ENCODE measurements around the gene KCTD4. TPM values are rescaled to one million over a fixed set of nuclear protein-coding genes. Genes with fewer than 3 reads are reported as not detected.
A peak's percentile ranks its signal among the peaks of the same experiment; 100 is the strongest.

The KCTD4 gene
- total RNA-seq, 2 experiments from 2014 or later: not detected

DNA sequence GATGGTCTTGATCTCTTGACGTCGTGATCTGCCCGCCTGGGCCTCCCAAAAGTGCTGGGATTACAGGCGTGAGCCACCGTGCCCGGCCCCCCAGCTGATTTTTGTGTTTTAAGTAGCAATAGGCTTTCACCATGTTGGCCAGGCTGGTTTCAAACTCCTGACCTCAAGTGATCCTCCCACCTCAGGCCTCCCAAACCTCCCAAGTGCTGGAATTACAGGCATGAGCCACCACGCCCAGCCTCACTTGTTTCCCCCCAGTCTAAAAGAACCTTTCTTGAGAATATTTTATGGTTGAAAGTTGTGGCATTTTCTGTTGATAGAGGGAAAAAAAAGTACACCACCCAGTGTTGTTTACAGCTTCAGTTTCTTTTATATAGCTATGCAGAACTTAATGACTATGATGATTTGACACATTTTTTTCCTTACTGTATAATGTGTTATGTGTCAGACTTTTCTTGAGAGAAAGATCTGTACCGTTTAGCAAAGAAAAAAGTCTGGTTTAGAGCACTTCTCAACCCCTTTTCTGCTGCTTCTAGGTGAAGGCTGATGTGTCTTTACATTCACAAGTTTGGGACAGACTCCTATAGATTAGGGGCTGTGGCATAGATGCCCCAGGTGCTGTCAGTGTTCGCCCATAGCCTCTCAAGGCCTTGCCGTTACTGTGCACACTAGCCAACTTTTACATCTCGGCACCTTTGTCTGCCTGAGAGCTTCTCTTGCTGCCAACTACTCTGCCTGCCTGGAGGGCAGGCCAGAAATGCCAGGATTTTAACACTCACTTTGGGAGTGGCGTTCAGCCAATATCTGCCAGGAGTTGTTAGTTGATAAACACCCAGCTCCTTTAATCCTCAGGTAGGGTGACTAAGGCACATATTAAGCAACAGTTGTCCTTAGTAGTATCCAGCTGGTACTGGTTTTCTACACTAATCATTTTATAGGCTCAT is 33.0 kb downstream of the KCTD4 start:
- POLR2A ChIA-PET: no interaction called here

DNA sequence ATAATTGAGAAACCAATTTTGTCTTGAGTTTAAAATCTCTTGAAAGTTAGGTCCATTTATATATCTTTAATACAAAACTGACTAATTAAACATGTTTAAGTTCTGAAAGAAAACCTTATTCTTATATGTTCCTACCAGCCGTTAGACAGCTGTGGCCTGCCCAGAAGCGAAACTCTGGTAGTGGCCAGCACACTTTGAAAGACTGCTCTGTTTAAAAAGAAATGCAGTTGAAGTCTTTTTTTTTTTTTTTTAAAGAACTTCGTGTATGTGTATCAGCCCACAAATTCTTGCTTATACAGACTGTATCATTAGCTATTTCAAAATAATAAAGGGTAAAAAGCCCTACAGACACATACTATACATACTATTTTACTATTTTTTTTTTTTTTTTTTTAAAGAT is 34.0 kb downstream of the KCTD4 start:
- peaks cover 21% of the 10 kb centered on the region for H3K36me3 Mint-ChIP-seq (ENCODE audit: low read depth)
- ChIA-PET CTCF (no interaction called here), POLR2A (no interaction called here)
- ATAC-seq: no peak
- TF ChIP-seq, protein P1, sequence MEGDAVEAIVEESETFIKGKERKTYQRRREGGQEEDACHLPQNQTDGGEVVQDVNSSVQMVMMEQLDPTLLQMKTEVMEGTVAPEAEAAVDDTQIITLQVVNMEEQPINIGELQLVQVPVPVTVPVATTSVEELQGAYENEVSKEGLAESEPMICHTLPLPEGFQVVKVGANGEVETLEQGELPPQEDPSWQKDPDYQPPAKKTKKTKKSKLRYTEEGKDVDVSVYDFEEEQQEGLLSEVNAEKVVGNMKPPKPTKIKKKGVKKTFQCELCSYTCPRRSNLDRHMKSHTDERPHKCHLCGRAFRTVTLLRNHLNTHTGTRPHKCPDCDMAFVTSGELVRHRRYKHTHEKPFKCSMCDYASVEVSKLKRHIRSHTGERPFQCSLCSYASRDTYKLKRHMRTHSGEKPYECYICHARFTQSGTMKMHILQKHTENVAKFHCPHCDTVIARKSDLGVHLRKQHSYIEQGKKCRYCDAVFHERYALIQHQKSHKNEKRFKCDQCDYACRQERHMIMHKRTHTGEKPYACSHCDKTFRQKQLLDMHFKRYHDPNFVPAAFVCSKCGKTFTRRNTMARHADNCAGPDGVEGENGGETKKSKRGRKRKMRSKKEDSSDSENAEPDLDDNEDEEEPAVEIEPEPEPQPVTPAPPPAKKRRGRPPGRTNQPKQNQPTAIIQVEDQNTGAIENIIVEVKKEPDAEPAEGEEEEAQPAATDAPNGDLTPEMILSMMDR (IDR thresholded peaks at IDR 0.05): no peak
- peaks cover 18% of the 10 kb centered on the region for H3K4me1 Mint-ChIP-seq (ENCODE audit: low read depth)
- no peaks in the 10 kb centered on the region for H3K9me3 Mint-ChIP-seq
- H3K27me3 Mint-ChIP-seq: no peaks in the 10 kb centered on the region
- no peak for DNase-seq
- intact Hi-C loops (cut with micrococcal nuclease): no loop called here
- H3K4me3 Mint-ChIP-seq: no peak overlapping the region
- H3K27ac Mint-ChIP-seq: no peak overlapping the region

More for the DNA sequence above, 33.0 kb downstream of the KCTD4 start:
- Mint-ChIP-seq H3K36me3 (ENCODE audit: low read depth) (peaks cover 30% of the 10 kb centered on the region), H3K4me3 (no peak overlapping the region), H3K9me3 (no peaks in the 10 kb centered on the region), H3K27ac (peak overlapping the region; percentile 9), H3K4me1 (ENCODE audit: low read depth) (peaks cover 22% of the 10 kb centered on the region), H3K27me3 (no peaks in the 10 kb centered on the region)
- ATAC-seq: no peak
- CTCF ChIA-PET: no interaction called here
- DNase-seq: no peak
- intact Hi-C loops (cut with micrococcal nuclease): no loop called here
- TF ChIP-seq, protein P1 (IDR thresholded peaks at IDR 0.05): no peak

DNA sequence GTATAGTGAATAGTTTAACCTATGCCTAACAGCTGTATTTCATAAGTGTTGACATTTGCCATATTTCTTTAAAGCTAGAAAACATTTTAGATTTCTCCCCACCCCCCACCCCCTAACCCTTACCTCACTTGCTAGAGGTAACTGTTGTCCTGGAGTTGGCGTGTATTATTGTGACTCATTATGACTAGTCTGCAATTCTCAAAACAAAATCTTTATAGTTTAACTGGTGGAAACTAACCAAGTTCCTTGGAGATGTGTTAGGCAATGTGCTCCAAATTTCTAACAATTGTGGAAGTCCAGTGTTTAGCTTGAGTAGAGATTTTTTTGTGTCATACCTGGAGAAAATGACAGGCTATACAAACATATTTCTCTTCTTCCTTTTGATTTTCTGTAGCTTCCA is 38.0 kb downstream of the KCTD4 start:
- no peak for DNase-seq
- intact Hi-C loops (cut with micrococcal nuclease): no loop called here
- no peaks in the 10 kb centered on the region for H3K27me3 Mint-ChIP-seq
- CTCF ChIA-PET: interaction anchor here (0.6 to 1.1 kb wide), 3 partner anchors 13 to 110 kb away, joined by 3 to 5 read pairs (median 4); no protein-coding TSS in a partner anchor
- no peak overlapping the region for H3K27ac Mint-ChIP-seq
- TF ChIP-seq, protein P1 (IDR thresholded peaks at IDR 0.05): no peak
- peaks cover 33% of the 10 kb centered on the region for H3K36me3 Mint-ChIP-seq (ENCODE audit: low read depth)
- POLR2A ChIA-PET: interaction anchor here (0.6 kb wide), 1 partner anchor 10 kb away, joined by 3 read pairs; no protein-coding TSS in a partner anchor
- peaks cover 15% of the 10 kb centered on the region for H3K4me1 Mint-ChIP-seq (ENCODE audit: low read depth)
- no peak overlapping the region for H3K4me3 Mint-ChIP-seq
- peaks cover 8% of the 10 kb centered on the region for H3K9me3 Mint-ChIP-seq
- peak; percentile 53 for ATAC-seq

DNA sequence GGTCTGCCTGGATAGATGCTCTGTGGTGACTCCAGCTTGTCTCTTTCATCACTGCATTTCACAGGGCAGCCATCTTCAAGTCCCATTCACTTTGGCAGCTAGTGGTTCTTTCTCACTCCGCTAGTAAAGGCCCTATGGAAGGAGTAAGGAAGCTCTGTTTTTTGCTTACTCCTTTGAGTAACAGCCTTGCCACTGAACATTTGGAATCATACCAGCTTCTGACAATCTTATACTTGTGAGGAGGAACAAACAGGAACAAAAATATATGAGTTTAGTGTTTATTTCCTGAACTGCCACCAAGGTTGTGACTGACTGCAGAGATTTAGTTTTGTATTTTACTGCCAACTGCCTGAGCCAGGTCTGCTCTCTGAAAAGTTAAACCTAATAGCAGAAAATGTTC is 38.7 kb downstream of the KCTD4 start:
- intact Hi-C loops (cut with micrococcal nuclease): no loop called here
- ChIA-PET POLR2A (no interaction called here), CTCF (interaction anchor here (0.6 to 1.1 kb wide), 3 partner anchors 12 to 110 kb away, joined by 3 to 5 read pairs (median 4); no protein-coding TSS in a partner anchor)
- H3K27ac Mint-ChIP-seq: no peak overlapping the region
- H3K4me1 Mint-ChIP-seq (ENCODE audit: low read depth): peaks cover 14% of the 10 kb centered on the region
- no peak overlapping the region for H3K4me3 Mint-ChIP-seq
- peaks cover 38% of the 10 kb centered on the region for H3K36me3 Mint-ChIP-seq (ENCODE audit: low read depth)
- H3K27me3 Mint-ChIP-seq: no peaks in the 10 kb centered on the region
- TF ChIP-seq, protein P1 (IDR thresholded peaks at IDR 0.05): no peak
- DNase-seq: no peak
- peaks cover 9% of the 10 kb centered on the region for H3K9me3 Mint-ChIP-seq
- ATAC-seq: no peak
